ENCODE measurements around the gene CYTH2. TPM values are rescaled to one million over a fixed set of nuclear protein-coding genes. Genes with fewer than 3 reads are reported as not detected.

Gene CYTH2
- total and polyA plus RNA-seq, 2 of the 8 experiments (the other 6 are each of a cell fraction or from before 2014, with no cell fraction given): 43.7 to 71.4 TPM

DNA sequence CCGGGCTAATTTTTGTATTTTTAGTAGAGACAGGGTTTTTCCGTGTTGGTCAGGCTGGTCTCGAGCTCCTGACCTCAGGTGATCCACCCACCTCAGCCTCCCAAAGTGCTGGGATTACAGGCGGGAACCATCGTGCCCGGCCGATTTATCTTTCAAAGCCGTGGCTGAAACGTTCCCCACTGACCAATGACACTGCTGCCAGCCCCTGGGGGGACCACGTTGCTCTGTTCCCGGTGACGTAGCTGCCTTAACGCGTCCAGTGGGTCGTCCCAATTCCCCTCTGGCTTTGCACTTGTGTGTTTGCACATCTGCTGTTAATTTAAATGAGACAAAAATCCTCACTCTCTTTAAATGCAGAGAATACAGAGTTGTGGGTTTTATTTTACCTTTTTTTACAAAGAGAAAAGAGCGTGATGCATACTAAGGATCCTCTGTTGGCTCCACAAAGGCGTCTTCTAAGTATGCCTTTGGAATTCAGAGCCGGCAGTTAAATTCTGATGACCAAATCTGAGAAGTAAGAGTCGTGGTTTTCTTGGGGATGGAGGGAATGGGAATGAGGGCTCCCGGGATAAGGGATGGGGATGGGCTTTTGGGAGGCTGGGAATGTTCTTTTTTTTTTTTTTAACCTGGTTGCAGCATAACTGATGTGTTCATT lies 61.0 kb downstream of the CYTH2 start (continued):
- TF ChIP-seq RNF2 (IDR thresholded peaks at IDR 0.05; ENCODE audit: borderline replicate concordance, low read depth, low read length, missing control alignments, poor library complexity, severe bottlenecking) (no peak), TBP (IDR thresholded peaks at IDR 0.05; ENCODE audit: low read depth, low read length) (no peak)
- TF ChIP-seq, protein P1, sequence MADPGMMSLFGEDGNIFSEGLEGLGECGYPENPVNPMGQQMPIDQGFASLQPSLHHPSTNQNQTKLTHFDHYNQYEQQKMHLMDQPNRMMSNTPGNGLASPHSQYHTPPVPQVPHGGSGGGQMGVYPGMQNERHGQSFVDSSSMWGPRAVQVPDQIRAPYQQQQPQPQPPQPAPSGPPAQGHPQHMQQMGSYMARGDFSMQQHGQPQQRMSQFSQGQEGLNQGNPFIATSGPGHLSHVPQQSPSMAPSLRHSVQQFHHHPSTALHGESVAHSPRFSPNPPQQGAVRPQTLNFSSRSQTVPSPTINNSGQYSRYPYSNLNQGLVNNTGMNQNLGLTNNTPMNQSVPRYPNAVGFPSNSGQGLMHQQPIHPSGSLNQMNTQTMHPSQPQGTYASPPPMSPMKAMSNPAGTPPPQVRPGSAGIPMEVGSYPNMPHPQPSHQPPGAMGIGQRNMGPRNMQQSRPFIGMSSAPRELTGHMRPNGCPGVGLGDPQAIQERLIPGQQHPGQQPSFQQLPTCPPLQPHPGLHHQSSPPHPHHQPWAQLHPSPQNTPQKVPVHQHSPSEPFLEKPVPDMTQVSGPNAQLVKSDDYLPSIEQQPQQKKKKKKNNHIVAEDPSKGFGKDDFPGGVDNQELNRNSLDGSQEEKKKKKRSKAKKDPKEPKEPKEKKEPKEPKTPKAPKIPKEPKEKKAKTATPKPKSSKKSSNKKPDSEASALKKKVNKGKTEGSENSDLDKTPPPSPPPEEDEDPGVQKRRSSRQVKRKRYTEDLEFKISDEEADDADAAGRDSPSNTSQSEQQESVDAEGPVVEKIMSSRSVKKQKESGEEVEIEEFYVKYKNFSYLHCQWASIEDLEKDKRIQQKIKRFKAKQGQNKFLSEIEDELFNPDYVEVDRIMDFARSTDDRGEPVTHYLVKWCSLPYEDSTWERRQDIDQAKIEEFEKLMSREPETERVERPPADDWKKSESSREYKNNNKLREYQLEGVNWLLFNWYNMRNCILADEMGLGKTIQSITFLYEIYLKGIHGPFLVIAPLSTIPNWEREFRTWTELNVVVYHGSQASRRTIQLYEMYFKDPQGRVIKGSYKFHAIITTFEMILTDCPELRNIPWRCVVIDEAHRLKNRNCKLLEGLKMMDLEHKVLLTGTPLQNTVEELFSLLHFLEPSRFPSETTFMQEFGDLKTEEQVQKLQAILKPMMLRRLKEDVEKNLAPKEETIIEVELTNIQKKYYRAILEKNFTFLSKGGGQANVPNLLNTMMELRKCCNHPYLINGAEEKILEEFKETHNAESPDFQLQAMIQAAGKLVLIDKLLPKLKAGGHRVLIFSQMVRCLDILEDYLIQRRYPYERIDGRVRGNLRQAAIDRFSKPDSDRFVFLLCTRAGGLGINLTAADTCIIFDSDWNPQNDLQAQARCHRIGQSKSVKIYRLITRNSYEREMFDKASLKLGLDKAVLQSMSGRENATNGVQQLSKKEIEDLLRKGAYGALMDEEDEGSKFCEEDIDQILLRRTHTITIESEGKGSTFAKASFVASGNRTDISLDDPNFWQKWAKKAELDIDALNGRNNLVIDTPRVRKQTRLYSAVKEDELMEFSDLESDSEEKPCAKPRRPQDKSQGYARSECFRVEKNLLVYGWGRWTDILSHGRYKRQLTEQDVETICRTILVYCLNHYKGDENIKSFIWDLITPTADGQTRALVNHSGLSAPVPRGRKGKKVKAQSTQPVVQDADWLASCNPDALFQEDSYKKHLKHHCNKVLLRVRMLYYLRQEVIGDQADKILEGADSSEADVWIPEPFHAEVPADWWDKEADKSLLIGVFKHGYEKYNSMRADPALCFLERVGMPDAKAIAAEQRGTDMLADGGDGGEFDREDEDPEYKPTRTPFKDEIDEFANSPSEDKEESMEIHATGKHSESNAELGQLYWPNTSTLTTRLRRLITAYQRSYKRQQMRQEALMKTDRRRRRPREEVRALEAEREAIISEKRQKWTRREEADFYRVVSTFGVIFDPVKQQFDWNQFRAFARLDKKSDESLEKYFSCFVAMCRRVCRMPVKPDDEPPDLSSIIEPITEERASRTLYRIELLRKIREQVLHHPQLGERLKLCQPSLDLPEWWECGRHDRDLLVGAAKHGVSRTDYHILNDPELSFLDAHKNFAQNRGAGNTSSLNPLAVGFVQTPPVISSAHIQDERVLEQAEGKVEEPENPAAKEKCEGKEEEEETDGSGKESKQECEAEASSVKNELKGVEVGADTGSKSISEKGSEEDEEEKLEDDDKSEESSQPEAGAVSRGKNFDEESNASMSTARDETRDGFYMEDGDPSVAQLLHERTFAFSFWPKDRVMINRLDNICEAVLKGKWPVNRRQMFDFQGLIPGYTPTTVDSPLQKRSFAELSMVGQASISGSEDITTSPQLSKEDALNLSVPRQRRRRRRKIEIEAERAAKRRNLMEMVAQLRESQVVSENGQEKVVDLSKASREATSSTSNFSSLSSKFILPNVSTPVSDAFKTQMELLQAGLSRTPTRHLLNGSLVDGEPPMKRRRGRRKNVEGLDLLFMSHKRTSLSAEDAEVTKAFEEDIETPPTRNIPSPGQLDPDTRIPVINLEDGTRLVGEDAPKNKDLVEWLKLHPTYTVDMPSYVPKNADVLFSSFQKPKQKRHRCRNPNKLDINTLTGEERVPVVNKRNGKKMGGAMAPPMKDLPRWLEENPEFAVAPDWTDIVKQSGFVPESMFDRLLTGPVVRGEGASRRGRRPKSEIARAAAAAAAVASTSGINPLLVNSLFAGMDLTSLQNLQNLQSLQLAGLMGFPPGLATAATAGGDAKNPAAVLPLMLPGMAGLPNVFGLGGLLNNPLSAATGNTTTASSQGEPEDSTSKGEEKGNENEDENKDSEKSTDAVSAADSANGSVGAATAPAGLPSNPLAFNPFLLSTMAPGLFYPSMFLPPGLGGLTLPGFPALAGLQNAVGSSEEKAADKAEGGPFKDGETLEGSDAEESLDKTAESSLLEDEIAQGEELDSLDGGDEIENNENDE (IDR thresholded peaks at IDR 0.05; ENCODE audit: insufficient replicate concordance, low read length): no peak
